ENCODE results near the gene TUBB1. TPM values are rescaled to one million over a fixed set of nuclear protein-coding genes. Genes with fewer than 3 reads are reported as not detected.

TUBB1 gene
- total and polyA plus RNA-seq, 2 of the 13 experiments (the other 11 are each of a cell fraction or from before 2014, with no cell fraction given): 0.11 to 57.6 TPM

- TF ChIP-seq CHCHD3 (CRISPR knock-in tag; IDR thresholded peaks at IDR 0.05) (no peak), HNRNPH1 (optimal IDR thresholded peaks at IDR 0.05; ENCODE audit: low read depth, low read length) (no peak), HMG20B (CRISPR knock-in tag; conservative IDR thresholded peaks at IDR 0.05) (no peak), ZNF619 (CRISPR knock-in tag; IDR thresholded peaks at IDR 0.05) (peak; percentile 63; the same call in 1 of the 2 replicates), ZNF441 (CRISPR knock-in tag; IDR thresholded peaks at IDR 0.05; ENCODE audit: borderline replicate concordance) (no peak), ZFY (CRISPR knock-in tag; IDR thresholded peaks at IDR 0.05) (no peak), CCAR2 (optimal IDR thresholded peaks at IDR 0.05; ENCODE audit: low read depth, low read length) (no peak), ZNF720 (CRISPR knock-in tag; IDR thresholded peaks at IDR 0.05) (no peak), ISX (CRISPR knock-in tag; conservative IDR thresholded peaks at IDR 0.05) (no peak), NBN (conservative IDR thresholded peaks at IDR 0.05) (no peak), ATF6 (CRISPR knock-in tag; conservative IDR thresholded peaks at IDR 0.05) (no peak), ZNF430 (CRISPR knock-in tag; IDR thresholded peaks at IDR 0.05) (0 out of 2 replicates have a peak, but pooled peaks have one; percentile 2), FOXO4 (CRISPR knock-in tag; conservative IDR thresholded peaks at IDR 0.05) (0 out of 2 replicates have a peak, but pooled peaks have one; percentile 20), RBFOX2 (IDR thresholded peaks at IDR 0.05; ENCODE audit: low read depth, low read length) (peak; percentile 45), ZNF740 (CRISPR knock-in tag; IDR thresholded peaks at IDR 0.05) (0 out of 2 replicates have a peak, but pooled peaks have one; percentile 22), ZNF468 (CRISPR knock-in tag; IDR thresholded peaks at IDR 0.05) (no peak), ZNF230 (CRISPR knock-in tag; IDR thresholded peaks at IDR 0.05) (no peak), SRF (IDR thresholded peaks at IDR 0.05; ENCODE audit: low read depth, low read length) (no peak), ZNF20 (CRISPR knock-in tag; IDR thresholded peaks at IDR 0.05) (no peak)
- TF ChIP-seq, protein P1, sequence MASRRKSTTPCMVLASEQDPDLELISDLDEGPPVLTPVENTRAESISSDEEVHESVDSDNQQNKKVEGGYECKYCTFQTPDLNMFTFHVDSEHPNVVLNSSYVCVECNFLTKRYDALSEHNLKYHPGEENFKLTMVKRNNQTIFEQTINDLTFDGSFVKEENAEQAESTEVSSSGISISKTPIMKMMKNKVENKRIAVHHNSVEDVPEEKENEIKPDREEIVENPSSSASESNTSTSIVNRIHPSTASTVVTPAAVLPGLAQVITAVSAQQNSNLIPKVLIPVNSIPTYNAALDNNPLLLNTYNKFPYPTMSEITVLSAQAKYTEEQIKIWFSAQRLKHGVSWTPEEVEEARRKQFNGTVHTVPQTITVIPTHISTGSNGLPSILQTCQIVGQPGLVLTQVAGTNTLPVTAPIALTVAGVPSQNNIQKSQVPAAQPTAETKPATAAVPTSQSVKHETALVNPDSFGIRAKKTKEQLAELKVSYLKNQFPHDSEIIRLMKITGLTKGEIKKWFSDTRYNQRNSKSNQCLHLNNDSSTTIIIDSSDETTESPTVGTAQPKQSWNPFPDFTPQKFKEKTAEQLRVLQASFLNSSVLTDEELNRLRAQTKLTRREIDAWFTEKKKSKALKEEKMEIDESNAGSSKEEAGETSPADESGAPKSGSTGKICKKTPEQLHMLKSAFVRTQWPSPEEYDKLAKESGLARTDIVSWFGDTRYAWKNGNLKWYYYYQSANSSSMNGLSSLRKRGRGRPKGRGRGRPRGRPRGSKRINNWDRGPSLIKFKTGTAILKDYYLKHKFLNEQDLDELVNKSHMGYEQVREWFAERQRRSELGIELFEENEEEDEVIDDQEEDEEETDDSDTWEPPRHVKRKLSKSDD (CRISPR knock-in tag; IDR thresholded peaks at IDR 0.05; ENCODE audit: low read depth): no peak
- TF ChIP-seq, protein P2, sequence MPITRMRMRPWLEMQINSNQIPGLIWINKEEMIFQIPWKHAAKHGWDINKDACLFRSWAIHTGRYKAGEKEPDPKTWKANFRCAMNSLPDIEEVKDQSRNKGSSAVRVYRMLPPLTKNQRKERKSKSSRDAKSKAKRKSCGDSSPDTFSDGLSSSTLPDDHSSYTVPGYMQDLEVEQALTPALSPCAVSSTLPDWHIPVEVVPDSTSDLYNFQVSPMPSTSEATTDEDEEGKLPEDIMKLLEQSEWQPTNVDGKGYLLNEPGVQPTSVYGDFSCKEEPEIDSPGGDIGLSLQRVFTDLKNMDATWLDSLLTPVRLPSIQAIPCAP (CRISPR knock-in tag; IDR thresholded peaks at IDR 0.05; ENCODE audit: low read depth): no peak
These were observed 3.8 kb upstream of the TUBB1 start (continued) for GRCh38 chr20:59015411-59015810.
